ENCODE measurements around the gene BBS7.

BBS7 gene

DNA sequence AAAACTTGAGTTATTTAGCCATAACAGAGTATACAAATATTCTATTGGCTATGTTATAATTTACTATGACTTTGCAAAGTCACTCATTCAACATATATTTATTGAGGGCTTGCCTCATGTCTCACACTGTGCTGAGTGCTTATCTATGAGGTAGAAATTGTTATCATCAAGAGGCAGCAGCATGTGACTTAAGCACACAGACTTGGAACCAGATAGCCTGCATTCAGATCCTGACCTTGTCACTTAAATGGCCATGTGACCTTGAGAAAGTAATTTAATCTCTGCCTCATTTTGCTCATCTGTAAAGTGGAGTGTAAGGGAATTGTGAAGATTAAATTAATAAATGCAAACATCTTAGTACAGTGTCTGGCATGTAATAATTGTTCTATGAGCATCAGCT, 79.3 kb downstream of the BBS7 start:
- no peak overlapping the region for H3K4me3 ChIP-seq (ENCODE audit: low read length)
- no peak for TF ChIP-seq ZNF274 (IDR thresholded peaks at IDR 0.05; ENCODE audit: low read depth, low read length)

DNA sequence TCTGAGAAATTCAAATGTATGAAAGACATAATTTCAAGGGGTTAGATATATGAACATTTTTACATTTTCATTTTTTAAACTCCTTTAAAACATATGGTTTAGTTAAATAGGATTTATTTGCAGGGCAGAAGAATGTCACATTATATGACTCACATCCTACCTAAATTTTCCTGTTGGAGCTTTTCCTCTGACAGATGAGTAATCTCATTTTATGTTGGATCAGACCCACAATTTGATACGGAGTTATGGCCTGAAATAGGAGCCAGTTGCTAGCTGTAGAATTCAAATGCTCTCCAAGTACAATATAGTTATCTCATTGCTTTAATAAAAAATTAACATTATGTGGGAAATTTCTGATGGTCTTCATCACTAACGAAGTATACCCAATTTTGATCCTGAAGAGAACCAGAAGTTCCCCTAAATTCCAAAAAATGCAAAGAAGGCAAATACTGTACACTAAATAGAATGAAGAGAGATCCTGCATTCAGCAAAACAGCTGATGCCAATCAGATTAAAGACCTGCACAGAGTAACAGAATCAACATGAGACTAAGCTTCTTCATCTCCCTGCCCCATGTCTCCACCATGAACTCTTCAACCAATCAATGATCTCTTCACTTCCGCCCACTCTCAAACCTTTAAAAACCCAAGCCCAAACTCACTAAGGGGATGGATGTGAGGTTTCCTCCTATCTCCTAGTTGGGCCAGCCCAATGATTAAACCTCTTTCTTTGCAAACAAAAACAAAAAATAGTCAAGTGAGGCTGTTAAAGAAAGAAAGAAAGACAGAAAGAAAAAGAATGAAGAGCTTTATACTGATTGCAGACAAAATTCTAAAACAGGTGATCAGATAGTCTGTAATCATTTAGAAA, 80.1 kb downstream of the BBS7 start:
- no peak for TF ChIP-seq ZNF274 (IDR thresholded peaks at IDR 0.05; ENCODE audit: low read depth, low read length)
- no peak overlapping the region for H3K4me3 ChIP-seq (ENCODE audit: low read length)

DNA sequence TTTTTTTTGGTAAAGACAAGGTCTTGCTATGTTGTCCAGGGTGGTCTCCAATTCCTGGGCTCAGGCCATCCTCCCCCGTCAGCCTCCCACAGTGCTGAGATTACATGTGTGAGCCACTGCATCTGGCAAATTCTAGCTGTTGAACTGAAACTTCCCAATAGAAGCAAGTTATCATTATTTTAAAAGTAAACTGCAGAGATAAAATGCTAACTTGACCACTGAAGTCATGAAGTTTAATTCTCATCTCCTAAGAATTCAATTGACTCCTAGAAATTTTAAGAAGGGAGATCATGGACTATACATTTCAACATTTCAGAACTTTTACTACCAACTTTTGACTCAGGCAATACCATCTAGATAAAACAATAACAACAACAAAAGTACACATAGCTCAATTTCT, 80.8 kb downstream of the BBS7 start:
- TF ChIP-seq ZNF274 (IDR thresholded peaks at IDR 0.05; ENCODE audit: low read depth, low read length), result no peak
- H3K4me3 ChIP-seq (ENCODE audit: low read length), result no peak overlapping the region

DNA sequence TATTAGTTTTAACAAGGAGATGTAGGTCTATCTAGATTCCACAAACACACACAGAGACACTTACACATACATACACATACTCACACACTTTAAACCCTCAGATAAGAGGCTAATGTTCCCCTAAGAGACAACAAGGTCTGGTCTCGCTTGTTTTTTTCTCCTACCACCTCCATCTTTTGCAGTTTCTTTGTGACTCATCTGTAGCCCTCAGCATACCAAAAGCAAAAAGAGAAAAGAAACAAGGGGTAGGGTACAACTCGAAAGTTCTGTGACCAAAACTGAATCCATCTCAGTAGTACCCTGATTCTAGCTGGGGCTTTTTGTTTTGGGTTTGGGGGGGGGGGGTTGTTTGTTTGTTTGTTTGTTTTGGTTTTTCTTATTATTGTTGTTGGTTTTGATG, 81.4 kb downstream of the BBS7 start:
- H3K4me3 ChIP-seq (ENCODE audit: low read length), result no peak overlapping the region
- no peak for TF ChIP-seq ZNF274 (IDR thresholded peaks at IDR 0.05; ENCODE audit: low read depth, low read length)

DNA sequence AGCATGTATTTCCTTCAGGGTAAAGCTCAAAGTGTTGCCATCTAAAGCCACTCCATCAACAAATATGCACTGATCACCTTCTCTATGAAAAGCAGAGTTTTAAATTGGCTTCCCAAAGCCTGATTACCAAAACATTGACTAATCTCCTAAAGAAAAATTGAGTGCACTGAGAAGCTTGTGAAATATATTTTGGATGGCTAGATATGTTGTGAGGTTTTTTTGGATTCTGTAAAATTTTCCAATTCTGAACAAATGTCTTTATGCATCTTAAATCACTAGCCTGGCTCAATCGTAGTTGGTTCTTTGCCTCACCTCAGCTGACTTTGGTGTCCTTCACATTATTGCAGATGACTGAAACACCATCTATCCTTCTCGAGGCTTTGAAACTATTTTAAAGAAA, 84.1 kb downstream of the BBS7 start:
- H3K4me3 ChIP-seq (ENCODE audit: low read length), result no peak overlapping the region
- TF ChIP-seq ZNF274 (IDR thresholded peaks at IDR 0.05; ENCODE audit: low read depth, low read length), result no peak

DNA sequence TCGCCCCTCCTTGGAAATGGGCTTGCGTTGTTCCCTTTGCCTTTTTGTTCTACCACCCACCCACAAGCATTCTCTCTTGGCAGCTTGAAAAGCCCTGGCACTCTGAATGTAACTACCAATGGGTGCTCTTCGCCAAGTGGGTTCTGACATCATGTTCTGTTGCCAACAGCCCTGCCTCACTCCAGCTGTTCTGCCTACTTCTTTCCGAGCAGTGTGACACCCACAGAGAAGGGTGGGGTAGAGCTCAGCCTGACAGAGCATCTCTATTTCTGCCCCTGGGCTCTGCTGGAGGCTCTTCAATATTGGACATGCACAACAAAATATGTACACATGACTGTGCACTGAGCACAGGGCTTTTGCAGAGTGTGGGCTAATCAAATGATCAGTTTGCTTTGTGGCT, 84.8 kb downstream of the BBS7 start:
- H3K4me3 ChIP-seq (ENCODE audit: low read length), result no peak overlapping the region
- TF ChIP-seq ZNF274 (IDR thresholded peaks at IDR 0.05; ENCODE audit: low read depth, low read length), result no peak

DNA sequence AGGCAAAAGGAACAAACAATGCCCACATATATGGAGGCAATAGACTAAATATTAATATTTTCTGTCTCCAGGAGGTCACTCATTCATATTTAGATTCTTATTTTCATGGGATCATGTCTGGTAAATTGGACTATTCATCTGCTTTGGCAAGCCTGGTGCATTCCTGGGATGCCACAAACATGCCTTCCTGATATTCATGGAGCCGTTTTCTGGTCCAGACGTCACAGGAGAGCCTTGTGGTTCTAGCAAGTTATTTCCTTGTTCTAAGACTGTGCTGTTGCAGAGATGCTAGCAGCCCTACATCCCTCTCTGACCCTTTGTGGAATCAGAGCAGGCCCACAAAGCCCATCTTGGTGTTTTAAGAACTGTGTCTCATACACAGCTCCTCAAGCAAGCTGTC, 85.3 kb downstream of the BBS7 start:
- H3K4me3 ChIP-seq (ENCODE audit: low read length), result no peak overlapping the region
- TF ChIP-seq ZNF274 (IDR thresholded peaks at IDR 0.05; ENCODE audit: low read depth, low read length), result no peak

DNA sequence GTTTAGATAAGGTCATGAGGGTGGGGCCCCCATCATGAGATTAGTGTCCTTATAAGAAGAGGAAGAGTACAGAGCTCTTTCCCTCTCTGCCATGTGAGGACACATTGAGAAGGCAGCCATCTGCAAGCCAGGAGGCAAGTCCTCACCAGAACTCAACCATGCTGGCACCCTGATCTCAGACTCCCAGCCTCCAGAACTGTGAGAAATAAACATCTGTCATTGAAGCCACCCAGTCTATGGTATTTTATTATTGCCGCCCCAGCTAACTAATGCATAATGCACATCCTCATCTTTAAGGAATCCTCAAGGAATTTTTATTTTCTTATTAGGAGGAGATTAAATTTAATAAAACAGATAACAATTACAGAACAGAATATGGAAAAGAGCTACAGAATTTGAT, 85.9 kb downstream of the BBS7 start:
- TF ChIP-seq ZNF274 (IDR thresholded peaks at IDR 0.05; ENCODE audit: low read depth, low read length), result no peak
- H3K4me3 ChIP-seq (ENCODE audit: low read length), result no peak overlapping the region

DNA sequence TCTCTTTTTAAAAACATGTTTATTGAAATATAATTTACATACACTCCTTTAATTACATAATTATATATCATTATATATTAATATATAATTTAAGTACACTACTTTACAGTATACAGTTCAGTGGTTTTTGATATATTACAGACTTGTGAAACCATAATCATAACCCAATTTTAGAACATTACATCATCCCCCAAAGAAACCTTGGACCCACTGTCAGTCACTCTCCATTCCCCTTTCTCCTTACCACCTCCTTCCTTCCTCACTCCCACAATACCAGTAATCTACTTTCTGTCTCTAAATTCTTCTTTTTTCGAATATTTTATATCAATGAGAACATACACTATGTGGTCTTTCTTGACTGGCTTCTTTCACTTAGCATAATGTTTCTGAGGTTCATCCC, 87.1 kb downstream of the BBS7 start:
- TF ChIP-seq ZNF274 (IDR thresholded peaks at IDR 0.05; ENCODE audit: low read depth, low read length), result no peak
- H3K4me3 ChIP-seq (ENCODE audit: low read length), result no peak overlapping the region

DNA sequence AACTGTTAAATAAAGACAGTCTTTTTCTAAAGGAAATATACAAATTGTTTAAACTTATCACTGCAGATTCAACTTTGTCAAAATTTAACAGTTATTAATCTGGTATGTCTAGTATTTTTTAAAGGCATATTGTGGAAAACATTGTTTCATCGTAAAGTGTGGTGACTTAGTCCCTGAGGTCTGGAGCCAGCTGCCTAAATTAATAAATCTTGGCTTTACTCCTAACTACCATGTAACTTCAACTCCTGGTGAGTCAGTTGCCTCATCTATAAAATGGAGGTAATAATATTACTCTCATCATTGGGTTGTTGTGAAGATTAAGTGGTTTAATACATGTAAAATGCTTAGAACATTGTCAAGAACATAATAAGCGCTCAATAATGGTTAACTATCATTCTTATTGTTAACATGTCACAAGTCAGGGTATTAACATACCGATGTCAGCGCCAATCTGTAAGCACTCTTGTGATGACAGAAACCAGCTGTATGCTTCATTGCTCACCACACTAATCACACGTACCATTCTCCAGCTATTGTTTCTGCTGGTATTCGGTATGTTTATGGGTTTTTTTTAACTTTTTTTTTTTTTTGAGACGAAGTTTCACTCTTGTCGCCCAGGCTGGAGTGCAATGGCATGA, 91.2 kb downstream of the BBS7 start:
- no peak for TF ChIP-seq ZNF274 (IDR thresholded peaks at IDR 0.05; ENCODE audit: low read depth, low read length)

DNA sequence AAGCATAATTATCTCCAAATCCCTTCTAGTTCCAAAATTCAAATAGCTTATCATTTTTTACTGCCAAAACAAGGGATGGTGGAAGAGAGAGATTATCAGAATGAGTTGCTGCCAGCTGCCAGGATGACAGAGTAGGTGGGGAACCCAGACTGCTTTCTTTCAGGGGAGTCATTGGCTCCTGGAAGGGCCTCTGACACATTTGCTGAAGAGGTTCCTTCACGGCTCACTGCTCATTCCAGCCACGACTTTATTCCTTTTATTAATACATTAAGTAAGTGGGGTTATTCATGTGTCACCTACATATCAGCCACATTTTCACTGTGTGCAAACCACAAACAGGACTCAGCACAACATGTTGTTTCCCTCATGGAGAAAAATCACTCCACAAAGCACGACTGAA, 92.6 kb downstream of the BBS7 start:
- no peak overlapping the region for H3K4me3 ChIP-seq (ENCODE audit: low read length)
- TF ChIP-seq ZNF274 (IDR thresholded peaks at IDR 0.05; ENCODE audit: low read depth, low read length), result no peak

More for the DNA sequence above, 91.2 kb downstream of the BBS7 start:
- H3K4me3 ChIP-seq (ENCODE audit: low read length), result no peak overlapping the region

DNA sequence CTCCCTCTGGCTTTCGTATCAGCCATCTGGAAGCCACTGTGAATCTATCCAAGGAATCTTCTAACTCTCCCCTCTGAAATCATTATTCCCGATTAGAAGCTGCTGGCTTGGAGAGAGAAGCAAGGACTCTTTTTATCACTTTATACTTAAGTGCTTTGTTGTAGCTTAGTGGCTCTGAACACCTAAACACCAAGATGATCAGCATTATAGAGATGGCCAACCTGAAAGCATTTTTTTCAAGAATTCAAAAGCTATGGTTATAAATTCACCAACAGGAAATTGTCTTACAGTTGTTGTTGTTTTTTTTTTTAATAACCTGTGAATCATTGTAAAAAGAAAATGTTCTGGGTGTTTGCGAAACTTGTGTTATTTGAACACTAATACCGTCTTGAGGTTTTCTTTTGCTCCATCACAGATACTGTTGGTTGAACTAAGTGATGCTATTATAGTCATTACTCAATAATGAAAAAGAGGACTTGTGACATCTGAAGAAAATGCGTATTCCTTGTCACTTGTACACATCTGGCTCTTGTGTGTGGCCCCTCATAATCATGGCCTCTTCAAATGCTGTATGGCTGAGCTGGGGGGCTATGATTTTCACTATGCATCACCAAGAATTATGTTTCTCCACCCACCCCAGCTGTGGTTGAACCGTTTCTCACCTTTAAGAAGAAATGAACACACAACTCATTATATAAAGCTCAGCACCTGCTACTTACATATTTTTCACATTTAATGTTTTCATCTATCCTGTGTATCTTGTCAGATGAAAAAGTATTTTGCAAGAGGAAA, 93.5 kb downstream of the BBS7 start:
- H3K4me3 ChIP-seq (ENCODE audit: low read length), result no peak overlapping the region
- TF ChIP-seq ZNF274 (IDR thresholded peaks at IDR 0.05; ENCODE audit: low read depth, low read length), result no peak
